Inferior parietal cortex (tissue), 1 donor: ENCODE results near the gene ASGR1.

ENCODE experiments used
- DNase-seq: peaks from one replicate; pipeline ENCODE4 v3.0.0-alpha.2; 2016; ENCODE audit errors: extremely low spot score

ASGR1 gene

GRCh38 chr17:7179317-7180254, at the start of gene ASGR1:
TSS of gene ASGR1 (minus strand) at chr17:7179370. CDS start at chr17:7178563, 807 bp downstream.
- DNase-seq = no peak

GRCh38 chr17:7228920-7229319, 49.8 kb upstream of the ASGR1 start:
- DNase-seq = no peak

DNA sequence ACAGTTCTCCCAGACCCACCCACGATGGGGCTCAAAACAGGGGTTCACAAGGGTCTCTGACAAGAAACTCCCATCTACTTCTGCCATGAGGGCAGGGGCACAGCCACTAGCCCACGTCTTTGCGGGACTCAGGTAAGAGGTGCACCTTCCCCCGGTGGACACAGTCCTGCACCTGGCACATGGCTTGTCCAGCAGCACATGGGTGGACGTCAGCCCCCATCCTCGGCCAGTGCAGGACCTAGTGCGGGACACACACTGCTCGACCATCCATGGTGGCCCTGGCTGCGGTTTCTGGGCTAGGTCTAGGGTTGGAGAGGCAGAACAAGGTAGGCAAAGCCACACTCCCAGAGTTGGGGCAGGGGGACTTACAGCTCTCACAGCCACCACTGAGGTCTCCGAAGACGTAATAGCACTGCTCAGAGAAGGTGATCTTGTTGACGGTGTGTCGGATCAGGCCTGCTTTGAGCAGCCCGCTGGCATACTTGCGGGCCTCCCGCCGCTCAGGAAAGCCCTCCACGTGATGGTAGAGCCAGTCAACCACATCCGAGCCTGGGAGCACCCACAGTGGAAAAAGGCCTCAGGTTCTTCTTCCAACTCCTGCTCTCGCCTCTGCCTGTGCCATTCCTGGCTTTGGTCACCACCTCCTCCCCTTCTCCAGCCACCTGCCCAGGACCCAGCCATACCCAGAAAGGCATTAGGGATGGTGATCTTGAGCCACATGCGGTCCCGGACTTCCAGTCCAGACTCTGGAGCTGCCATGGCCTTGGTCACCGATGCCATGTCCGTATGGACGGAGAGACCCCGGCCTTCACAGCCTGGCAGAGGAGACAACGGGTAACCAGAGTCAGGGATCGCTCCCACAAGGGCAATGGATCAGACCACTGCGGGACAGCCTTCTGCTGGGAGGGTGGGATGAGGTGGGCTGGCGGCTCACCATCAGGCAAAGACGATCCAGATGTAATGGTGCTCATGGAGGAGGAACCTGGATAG, 47.8 kb upstream of the ASGR1 start:
- no peak for DNase-seq

DNA sequence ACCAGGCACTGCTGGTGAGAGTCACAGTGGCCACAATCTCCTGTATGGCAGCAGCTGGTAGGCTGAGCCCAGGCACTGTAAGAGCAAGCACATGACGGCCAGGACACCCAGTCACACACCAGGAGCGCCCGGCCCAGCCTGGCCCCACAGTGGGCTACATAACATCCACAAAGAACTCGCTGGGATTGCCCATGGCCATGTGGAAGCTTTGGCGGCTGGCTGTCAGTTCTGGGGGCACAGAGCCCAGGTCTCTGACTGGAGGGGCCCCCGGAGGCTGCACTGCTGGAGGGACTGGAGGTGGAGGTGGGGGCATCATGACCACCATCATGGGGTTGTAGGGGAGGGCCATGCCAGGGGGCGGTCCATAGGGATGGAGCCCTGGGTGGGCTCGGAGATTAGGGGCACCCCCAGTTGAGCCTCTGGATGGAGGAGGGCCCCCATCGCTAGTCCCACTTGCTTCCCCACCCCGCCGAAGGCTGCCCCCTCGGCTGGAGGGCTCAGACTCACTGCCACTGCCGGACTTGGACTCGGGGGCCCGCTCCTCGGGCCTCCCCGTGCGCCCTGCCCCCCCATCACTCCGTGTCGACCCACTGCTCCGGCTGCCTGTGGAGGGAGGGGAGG, 46.7 kb upstream of the ASGR1 start:
- no peak for DNase-seq

GRCh38 chr17:7224661-7225111, 45.5 kb upstream of the ASGR1 start:
- no peak for DNase-seq

- no peak for DNase-seq
Observed at GRCh38 chr17:7224110-7224509, 44.9 kb upstream of the ASGR1 start.

DNA sequence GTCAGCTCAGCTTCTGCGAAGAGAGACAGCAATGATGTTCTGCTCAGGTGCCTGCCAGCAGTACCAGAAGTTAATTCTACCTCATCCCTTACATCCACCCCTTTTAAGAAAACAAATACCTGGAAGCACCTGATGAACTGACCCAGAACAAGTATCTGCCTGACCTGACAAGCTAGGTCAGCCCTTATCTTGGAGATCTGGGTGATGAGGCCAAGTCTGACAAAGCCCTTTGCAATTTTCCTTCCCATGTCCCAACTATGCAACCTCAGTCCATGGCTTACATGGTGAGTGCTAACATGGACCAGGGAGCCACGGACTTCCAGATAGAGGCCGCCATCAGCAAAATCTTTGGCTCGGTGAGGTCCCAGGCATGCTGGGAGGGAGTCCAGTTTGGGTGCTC, 44.2 kb upstream of the ASGR1 start:
- no peak for DNase-seq

DNA sequence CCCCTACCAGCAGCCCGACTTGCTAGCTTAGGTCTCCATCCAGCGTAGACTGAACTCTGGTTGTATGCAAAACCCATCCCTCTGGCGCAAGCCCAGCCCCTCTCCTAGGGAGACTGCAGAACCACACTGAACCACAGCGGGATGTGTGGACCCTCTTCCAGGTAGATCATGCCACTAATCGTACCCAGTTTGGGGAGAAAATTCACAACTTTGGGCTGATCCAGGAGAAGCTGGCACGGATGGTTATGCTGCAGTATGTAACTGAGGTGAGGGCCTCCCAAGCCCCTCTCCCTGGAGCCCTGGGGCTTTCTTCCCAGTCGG, 43.8 kb upstream of the ASGR1 start:
- no peak for DNase-seq

GRCh38 chr17:7222093-7222971, 43.2 kb upstream of the ASGR1 start:
- DNase-seq = no peak

- DNase-seq = no peak
Observed at GRCh38 chr17:7221278-7222092, 42.3 kb upstream of the ASGR1 start.

GRCh38 chr17:7220593-7221277, 41.6 kb upstream of the ASGR1 start:
- no peak for DNase-seq

DNA sequence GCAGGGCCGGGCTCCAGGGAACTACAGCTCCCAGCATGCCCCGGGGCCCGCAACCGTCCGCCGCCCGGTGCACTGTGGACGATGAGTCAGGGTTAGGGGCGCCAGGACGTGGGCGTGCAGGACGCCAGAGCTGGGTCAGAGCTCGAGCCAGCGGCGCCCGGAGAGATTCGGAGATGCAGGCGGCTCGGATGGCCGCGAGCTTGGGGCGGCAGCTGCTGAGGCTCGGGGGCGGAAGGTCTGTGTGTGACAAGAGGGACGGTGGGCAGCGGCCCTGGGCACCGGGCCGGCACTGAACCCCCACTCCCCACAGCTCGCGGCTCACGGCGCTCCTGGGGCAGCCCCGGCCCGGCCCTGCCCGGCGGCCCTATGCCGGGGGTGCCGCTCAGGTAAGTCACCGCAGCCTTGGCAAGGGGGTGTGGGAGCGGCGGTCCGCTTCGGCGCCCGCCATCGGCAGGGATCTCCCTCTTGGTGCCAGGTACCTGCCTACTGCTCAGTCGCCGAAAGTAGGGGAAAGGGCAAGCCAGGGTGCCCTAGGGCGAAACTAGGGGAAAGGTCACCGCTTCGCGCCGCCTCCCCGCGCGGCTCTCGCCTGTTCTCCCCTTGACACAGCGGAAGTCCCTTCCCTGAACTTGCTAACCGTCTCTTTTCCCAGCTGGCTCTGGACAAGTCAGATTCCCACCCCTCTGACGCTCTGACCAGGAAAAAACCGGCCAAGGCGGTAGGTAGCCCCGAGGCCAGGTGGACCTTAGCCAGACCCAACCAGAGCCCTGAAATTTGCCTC, 40.8 kb upstream of the ASGR1 start, which contains the start of the genes ACADVL and DLG4:
ACADVL (plus strand) TSS at position 127 of the 781 bp plus-strand sequence; CDS start at position 174, 47 bp downstream.
DLG4 (minus strand) TSS at position 25 of the 781 bp plus-strand sequence.
- DNase-seq = peak; percentile 88

- DNase-seq = no peak
Observed at GRCh38 chr17:7219229-7219811, 40.1 kb upstream of the ASGR1 start.

- no peak for DNase-seq
Observed at GRCh38 chr17:7218758-7219157, 39.6 kb upstream of the ASGR1 start.

- DNase-seq = no peak
Observed at GRCh38 chr17:7218166-7218565, 39.0 kb upstream of the ASGR1 start.

- DNase-seq = no peak
Observed at GRCh38 chr17:7217113-7217987, 38.2 kb upstream of the ASGR1 start.
